NCI-H526 treated with DMSO at 0.1 percent for 48 hours (cell line): ENCODE results near the gene MLST8.

Experiments
- DNase-seq: peaks from one replicate; lab custom pipeline; 2025; lab: John Stamatoyannopoulos, UW

The MLST8 gene

DNA sequence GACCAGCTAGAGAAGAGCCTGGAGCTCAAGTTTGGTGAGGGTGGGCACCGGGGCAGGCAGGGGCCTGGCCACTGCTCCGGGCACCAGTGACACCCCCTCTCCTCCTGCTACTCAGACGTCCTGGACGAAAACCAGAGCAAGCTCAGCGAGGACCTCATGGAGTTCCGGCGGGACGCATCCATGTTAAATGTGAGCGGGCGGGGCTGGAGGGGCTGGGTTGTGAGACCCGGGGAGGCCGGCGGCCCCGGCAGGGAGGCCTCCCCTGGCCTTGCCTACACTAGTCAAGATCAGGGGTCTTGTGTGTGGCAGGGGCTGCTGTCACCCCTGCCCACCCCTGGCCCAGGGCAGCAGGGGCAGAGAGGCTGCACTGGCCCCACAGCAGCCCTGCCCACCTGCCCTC is 31.9 kb upstream of the MLST8 start:
- no peak for DNase-seq

DNA sequence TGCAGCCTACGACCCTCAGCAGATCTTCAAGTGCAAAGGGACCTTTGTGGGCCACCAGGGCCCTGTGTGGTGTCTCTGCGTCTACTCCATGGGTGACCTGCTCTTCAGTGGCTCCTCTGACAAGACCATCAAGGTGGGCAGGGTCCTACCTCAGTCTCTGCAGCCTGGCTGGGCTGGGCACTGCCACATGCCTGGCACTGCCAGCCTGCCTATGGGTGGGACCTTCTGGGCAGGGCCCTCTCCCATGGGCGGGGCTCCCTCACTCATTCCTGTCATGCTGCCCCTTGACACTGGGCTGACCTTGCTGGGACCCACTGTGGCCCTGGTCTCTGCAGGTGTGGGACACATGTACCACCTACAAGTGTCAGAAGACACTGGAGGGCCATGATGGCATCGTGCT is 31.3 kb upstream of the MLST8 start:
- no peak for DNase-seq

DNA sequence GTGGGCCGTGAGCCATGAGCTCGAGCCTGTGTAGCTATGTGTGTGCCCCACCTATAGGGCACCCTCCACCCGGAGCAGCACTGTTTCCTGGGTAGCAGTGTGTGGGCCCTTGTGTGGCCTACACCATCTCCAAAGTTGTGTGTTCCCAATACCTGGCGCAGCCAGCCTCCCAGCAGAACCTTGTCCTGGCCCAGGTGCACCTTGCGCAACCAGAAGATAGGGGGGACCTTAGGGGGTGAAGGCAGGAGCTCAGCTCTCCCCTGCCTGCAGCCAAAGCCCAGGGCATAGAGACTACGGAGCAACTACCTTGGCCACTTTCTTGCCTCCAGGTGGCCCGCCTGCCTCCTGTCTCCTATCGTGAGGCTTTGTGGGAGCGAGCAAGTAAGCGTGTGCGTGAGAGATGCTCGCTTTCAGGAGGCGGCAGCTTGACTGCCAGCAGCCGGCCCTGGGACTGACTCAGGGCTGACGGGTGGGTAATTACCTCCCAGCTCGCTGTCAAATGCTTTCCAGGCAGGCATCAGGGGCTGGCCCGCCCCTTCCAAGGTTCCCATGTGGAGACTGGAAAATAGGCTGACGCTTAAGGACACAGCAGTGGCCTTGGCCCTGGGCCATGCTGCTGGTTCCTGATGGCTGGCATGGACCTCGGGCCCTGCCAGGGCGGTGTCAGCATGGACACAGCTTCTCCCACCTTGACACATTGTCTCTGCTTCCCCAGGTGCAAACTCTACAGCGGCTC is 30.7 kb upstream of the MLST8 start:
- no peak for DNase-seq

GRCh38 chr16:2175454-2175853 is 29.8 kb upstream of the MLST8 start:
- DNase-seq, result no peak

DNA sequence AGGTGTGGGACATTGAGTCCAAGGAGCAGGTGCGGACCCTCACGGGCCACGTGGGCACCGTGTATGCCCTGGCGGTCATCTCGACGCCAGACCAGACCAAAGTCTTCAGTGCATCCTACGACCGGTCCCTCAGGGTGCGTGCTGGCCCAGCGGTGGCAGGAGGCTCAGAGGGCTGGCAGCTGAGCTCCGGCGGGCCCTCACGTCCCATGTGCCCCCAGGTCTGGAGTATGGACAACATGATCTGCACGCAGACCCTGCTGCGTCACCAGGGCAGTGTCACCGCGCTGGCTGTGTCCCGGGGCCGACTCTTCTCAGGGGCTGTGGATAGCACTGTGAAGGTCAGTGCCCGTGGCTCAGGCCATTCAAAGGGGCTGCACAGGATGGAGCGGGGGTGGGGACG is 29.2 kb upstream of the MLST8 start:
- DNase-seq, result no peak

DNA sequence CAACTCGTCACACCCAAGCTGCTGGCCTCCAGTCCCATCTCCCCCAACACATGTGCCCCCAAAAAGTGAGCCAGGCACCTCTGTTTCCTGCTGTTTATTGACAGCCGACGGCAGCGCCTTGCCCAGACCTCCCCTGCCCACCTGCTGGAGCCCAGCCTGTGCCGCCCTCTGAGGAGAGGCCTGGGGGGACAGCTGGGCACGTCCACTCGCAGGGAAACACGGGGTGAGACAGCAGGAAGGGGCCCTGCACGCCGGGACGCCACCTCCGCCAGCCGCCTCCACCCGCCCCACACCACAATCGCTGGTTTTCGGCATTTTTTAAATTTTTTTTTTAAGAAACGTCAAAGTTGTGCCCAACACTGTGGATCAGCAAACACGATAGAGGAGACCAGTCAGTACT is 28.2 kb upstream of the MLST8 start:
- DNase-seq, result no peak

DNA sequence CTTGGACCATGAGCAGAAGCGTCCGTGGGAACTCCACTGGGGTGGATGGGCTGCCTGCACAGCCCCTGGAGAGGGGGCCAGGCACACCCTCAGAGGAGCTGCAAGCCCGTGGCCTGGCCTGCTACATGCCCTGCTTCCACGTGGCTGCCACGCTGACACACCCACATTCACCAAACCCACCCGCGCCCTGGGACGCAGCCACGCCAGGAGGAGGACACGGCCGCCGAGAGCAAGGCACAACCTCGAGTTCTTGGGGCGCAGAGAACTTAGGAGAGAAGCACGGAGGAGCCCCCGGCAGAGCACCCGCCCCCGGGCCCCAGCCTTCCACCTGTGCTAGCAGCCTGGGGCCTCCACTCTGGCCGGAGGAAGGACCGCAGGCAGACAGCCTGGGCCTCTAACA is 27.7 kb upstream of the MLST8 start:
- DNase-seq, result no peak

DNA sequence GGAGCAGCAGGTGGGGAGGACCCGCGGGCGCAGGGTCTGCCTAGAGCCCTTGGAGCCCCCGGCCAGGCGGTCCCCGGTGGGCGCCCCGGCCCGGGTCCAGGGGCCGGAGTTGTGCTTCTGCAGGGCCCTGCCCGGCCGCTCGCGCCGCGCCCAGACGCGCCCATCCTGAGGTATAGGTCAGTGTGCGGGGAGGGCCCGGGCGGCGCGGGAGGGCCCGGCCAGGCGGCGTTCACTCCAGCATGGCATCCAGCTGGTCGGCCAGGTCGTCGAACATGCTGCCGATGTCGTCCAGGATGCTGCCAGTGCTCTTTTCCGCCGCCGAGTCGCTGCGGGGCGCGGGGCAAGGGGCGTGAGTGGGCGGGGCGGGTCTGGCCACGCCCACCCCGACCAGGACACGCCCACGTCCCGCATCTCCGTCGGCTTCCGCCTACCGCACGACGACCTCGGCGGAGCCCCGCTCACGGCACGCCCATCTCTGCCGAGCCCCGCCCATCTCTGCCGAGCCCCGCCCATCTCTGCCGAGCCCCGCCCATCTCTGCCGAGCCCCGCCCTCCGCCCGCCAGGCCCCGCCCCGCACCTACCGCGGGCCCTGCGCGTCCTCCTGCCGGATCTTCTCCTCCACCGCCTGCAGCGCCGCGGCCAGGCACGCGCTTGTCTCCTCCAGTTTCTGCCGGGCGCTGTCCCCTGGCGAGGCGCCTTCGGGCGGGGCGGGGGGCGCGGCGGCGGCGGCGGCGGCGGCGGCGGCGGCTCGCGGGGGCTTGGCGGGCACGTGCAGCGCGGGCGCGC is 26.7 kb upstream of the MLST8 start:
- DNase-seq, result no peak

DNA sequence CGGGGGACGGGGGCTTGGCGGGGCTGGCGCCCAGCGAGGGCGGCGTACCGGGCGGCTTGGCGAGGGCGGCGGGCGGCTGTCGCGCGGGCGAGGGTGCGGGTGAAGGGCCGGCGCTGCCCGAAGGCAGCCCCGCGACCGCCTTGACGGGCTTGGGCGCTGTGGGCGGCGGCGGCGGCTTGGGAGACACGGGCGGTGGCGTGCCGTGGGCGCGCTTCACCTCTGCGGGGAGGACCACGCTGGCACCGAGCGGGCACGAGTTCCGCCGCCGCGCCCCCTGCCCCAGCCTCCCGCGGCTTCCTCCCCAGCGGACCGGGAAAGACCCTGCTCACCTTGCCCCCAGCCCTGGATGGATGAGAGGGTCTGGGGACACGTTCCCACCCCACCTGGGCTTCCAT is 26.1 kb upstream of the MLST8 start:
- no peak for DNase-seq

GRCh38 chr16:2179576-2179975 is 25.7 kb upstream of the MLST8 start:
- no peak for DNase-seq

- no peak for DNase-seq
Observed at GRCh38 chr16:2180461-2180860, 24.8 kb upstream of the MLST8 start.

- DNase-seq, result no peak
Observed at GRCh38 chr16:2180962-2181923, 24.0 kb upstream of the MLST8 start.

DNA sequence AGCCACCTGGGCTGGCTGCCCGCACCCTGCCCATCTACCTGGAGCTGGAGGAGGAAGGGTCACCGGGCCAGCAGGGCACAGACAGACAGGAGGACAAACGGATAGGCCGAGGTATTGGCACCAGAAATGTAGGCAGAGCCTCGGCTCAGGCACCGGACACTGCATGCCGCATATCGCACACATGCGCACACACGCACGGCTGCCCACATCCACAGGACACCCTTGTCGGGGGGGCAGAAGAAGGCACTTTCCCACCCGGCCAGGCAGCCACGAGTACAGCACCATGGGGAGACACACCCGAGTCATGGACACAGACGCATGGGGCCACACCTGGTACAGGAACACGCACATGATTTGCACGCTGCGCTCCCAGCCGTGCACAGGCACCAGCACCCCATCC is 23.3 kb upstream of the MLST8 start:
- DNase-seq, result no peak

GRCh38 chr16:2183671-2184070 is 21.6 kb upstream of the MLST8 start:
- no peak for DNase-seq

DNA sequence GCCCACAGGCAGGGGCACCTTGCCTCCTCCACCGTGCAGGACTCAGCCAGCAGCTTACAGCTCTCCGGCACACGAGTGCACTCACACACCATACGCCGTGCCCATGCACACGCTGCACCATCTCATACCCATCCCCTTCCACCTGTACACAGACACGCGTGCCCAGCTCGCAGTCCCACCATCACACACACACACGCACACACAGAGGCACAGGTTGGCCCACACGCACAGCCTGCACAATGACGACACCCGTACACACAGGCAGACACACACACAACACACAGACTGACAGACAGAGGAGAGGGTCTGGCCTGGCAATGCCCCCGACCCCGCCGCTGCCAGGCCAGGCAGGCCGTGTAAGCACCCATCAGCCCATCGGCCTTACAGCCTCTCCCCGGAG is 20.9 kb upstream of the MLST8 start:
- no peak for DNase-seq

DNA sequence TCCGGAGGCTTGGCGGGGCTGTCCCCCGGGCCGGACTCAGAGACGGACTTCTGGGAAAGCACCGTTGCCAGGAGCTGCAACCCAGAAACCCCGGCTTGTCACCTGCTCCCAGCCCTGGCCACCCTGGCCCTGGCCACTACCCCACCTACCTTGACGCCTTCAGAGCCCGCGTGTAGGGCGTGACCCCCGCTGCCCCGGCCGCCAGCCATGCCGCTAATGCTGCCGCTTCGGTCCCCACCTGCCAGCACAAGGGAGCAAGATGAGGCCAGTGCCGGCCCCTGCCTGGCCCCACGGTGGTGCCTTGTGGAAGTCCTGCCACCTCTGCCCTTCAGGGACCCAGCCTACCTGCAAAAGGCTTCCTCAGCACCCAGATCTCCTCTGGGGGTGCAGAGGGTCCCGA is 20.3 kb upstream of the MLST8 start:
- no peak for DNase-seq

- DNase-seq, result no peak
Observed at GRCh38 chr16:2186064-2186463, 19.2 kb upstream of the MLST8 start.

DNA sequence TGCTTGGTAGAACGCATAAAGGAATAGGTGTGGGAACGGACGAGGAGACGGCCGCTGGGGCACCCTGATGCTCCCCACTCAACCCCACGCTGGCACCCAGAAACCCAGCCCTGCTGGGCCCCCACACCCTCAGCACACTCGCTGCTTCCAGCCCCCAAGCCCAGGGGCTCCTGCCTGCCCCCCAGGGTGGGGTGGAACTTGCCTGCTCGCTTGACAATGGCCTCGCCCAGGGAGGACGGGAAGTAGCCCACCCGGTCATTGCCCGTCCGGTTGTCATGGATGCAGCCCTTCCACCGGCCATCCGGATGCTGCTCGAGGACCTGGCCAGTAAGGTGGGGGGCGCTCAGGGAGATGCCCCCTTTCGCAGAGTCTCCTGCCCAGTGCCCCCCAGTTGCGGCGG is 18.7 kb upstream of the MLST8 start:
- no peak for DNase-seq

DNA sequence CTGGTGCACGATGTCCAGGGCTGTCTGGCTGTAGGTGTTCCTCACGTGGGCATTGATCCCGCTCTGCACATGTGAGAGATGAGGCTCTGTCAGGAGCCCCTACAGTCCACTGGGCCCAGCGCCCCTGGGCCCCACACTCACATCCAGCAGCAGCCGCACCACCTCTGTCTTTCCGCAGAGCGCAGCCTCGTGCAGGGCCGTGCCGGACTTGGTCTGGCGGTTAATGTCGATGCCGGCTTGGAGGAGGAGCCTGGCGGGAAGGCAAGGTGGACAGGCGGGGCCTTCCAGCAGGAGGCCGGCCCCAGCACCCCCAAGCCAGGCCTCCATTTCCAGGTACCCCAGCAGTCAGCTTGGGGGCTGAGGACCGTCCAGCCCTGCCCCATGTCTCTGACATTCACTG is 18.0 kb upstream of the MLST8 start:
- DNase-seq, result no peak

DNA sequence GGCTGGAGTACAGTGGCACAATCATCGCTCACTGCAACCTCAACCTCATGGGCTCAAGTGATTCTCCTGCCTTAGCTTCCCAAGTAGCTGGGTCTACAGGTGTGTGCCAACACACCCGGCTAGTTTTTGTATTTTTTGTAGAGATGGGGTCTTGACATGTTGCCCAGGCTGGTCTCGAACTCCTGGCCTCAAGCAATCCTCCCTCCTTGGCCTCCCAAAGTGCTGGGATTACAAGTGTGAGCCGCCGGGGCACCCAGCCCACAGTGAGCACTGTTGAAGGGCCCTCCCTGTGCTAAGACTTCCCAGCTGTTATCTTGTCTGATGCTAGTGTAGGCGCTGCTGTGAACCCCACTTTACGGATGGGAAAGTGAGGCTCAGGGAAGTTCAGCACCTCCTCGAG is 16.9 kb upstream of the MLST8 start:
- no peak for DNase-seq

- DNase-seq, result no peak
Observed at GRCh38 chr16:2189252-2189893, 15.9 kb upstream of the MLST8 start.

GRCh38 chr16:2190002-2190658 is 15.1 kb upstream of the MLST8 start:
- DNase-seq, result no peak
